BE2C (cell line): Measurements from ENCODE around the gene NFYC.

Experiments
- DNase-seq: peaks from one replicate; pipeline ENCODE4 v3.0.0-alpha.2; 2020
- H3K27me3 ChIP-seq: fragments of 250-450 bp; sonication (Bioruptor Pico); 2 replicates; pipeline ENCODE4 v1.5.1; 2020; ENCODE audit warnings: mild to moderate bottlenecking
- H3K36me3 ChIP-seq: fragments of 250-450 bp; sonication (Bioruptor Pico); 2 replicates; pipeline ENCODE4 v1.5.1; 2020; ENCODE audit warnings: mild to moderate bottlenecking
- H3K4me1 ChIP-seq: fragments of 250-450 bp; sonication (Bioruptor Pico); 2 replicates; pipeline ENCODE4 v1.5.1; 2020
- H3K4me3 ChIP-seq: 2 replicates; pipeline ENCODE4 v1.5.1; 2011; ENCODE audit warnings: low read depth, low read length
- H3K9me3 ChIP-seq: fragments of 250-450 bp; sonication (Bioruptor Pico); 2 replicates; pipeline ENCODE4 v1.5.1; 2020
- TF ChIP-seq, protein P1 (sequence below): IDR thresholded peaks from 2 replicates; pipeline ENCODE4 v1.5.1; 2012; ENCODE audit warnings: mild to moderate bottlenecking, low read depth, low read length

Gene NFYC

DNA sequence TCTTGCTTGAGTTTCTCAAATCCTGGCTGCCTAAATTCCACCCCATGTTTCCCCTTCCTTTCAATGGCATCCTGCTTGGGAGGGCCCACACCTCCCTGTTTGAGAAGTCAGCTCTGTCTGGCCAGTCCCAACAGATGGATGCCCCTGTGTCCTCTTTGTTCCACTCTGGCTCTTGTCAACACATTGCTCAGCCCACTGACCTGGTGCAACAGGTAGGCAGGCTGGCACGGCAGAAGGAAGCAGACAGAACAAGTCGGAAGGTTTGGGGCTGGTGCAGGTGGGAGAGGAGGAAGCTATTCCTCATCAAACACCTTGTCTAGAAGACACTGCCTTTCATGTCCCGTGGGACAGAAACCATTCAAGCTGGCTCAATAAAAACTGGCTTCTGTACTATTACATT, 114.7 kb downstream of the NFYC start:
- Histone ChIP-seq H3K4me3 (no peak overlapping the region), H3K36me3 (no peaks in the 10 kb centered on the region), H3K27me3 (no peaks in the 10 kb centered on the region), H3K9me3 (no peaks in the 10 kb centered on the region), H3K4me1 (no peaks in the 10 kb centered on the region)
- no peak for DNase-seq
- TF ChIP-seq, protein P1, sequence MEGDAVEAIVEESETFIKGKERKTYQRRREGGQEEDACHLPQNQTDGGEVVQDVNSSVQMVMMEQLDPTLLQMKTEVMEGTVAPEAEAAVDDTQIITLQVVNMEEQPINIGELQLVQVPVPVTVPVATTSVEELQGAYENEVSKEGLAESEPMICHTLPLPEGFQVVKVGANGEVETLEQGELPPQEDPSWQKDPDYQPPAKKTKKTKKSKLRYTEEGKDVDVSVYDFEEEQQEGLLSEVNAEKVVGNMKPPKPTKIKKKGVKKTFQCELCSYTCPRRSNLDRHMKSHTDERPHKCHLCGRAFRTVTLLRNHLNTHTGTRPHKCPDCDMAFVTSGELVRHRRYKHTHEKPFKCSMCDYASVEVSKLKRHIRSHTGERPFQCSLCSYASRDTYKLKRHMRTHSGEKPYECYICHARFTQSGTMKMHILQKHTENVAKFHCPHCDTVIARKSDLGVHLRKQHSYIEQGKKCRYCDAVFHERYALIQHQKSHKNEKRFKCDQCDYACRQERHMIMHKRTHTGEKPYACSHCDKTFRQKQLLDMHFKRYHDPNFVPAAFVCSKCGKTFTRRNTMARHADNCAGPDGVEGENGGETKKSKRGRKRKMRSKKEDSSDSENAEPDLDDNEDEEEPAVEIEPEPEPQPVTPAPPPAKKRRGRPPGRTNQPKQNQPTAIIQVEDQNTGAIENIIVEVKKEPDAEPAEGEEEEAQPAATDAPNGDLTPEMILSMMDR, result no peak

DNA sequence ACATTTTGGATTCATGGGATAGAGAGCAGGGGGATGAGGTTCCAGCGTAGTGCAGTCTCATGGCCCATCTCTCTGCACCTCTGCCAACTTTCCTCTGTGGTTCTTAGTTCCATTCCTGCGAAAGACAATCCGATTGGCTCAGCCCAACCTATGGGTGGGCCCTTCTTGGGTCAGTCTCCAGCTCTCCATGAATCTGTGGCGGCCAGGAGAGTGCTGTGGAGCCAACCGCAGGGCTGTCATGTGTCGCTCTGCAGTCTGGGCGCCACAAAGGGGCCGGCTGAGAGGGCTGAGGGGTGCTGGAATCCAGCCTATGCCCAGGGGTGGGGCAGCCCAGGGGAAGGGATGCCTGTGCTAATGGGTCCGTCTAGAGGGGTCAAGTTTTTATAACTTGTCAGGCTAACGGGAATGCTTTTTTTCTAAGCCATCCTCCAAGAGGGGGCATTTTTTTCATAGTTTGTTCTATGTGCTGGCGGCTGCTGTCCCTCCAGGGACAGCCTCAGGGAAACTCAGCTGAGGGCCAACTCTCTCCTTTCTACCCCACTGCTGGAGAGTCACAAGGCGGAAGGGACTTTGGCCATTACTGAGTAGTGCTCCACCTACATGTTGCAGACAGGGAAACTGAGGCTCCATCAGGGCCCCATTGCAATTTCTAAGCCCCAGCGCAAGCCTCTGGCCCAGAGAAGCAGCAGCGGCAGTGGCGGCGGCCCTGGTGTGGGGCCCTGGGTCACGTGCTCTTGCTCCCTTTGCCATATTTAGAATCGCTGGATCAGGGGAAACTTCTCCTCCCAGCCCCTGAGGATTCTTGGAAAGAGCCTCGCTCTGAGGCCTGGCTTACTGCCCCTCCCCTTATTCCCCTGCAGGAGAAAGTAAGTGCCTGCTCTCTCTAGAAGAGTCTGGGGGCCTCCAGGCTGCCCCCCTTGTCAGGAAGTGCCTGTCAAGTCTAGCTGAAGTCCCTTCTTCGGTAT, 115.5 kb downstream of the NFYC start:
- no peaks in the 10 kb centered on the region for H3K27me3 ChIP-seq
- no peaks in the 10 kb centered on the region for H3K9me3 ChIP-seq
- TF ChIP-seq, protein P1, result no peak
- no peak overlapping the region for H3K4me3 ChIP-seq
- H3K4me1 ChIP-seq, result no peaks in the 10 kb centered on the region
- no peaks in the 10 kb centered on the region for H3K36me3 ChIP-seq
- DNase-seq, result no peak

DNA sequence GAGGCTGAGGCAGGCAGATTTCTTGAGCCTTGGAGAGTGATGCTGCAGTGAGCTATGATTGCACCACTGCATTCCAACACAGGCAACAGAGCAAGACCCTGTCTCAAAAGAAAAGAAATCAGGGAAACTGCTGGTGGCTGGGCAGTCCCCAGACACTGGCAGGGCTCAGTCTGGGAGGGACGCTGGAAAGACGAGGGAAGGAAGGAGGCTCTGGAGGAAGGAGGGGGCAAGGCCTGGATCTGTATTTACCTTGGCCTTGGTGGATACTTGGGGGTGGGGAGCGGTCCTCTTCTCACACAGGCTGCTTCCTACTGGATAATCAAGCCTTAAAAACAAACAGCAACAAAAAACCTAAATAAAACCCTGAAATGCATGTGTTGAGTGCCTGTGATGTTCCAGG, 116.5 kb downstream of the NFYC start:
- Histone ChIP-seq H3K4me1 (no peaks in the 10 kb centered on the region), H3K36me3 (no peaks in the 10 kb centered on the region), H3K9me3 (no peaks in the 10 kb centered on the region), H3K4me3 (no peak overlapping the region), H3K27me3 (no peaks in the 10 kb centered on the region)
- TF ChIP-seq, protein P1, result no peak
- no peak for DNase-seq

DNA sequence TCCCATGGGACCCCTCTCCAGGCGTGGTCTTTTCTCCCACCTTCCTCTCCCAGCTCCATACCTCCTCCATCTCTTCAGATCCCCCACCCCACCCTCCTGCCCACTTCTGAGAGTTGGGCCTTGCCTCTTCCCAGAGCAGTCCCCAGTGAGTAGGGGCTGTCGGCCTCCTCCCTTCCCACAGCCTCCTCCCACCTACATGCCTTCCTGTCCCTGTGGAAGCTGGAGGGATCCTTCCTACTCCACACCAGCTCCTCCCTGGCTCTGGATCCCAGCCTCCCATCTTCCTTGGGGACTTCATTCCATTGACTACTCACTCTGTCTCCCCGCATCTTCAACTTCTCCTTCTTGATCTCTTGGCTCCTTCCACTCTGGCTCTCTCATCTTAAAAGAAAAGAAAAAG, 116.9 kb downstream of the NFYC start:
- Histone ChIP-seq H3K4me3 (no peak overlapping the region), H3K36me3 (no peaks in the 10 kb centered on the region), H3K4me1 (no peaks in the 10 kb centered on the region), H3K27me3 (no peaks in the 10 kb centered on the region), H3K9me3 (no peaks in the 10 kb centered on the region)
- no peak for DNase-seq
- TF ChIP-seq, protein P1, result no peak

DNA sequence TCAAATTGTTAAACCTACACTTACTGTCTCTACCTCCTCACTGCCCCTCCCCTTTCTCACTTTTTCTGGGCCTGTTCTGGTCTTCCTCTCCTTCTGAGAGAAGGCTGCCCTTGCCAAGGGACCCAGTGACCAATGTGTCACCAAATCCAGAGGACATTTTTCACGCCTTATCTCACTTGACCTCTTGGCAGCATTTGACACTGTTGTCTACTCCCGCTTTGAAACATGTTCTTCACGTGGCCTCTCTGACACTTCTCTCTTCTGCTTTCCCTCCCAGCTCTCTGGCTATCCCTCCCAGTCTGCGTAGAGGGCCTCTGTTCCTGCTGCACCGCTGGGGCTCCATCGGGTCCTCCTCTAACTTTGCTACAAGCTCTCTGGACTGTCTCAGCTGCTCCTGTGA, 117.4 kb downstream of the NFYC start:
- Histone ChIP-seq H3K36me3 (no peaks in the 10 kb centered on the region), H3K4me1 (no peaks in the 10 kb centered on the region)
- TF ChIP-seq, protein P1, result no peak

DNA sequence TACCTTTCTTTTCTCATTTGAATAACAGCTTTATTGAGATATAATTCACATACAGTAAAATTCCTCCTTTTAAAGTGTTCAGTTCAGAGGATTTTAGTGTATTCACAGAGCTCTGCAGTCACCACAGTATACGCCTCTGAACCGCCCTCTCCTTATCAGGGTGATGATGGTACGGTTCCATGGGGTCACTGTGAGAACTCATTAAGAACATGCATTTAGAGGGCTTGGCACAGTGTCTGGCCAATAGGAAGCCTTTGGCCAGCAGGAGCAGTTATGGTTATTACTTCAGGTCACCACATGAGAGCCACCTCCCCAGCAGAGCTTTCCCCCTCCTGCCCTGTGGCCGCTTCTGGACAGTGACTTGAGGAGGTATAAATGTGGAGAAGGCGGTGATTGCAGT, 119.4 kb downstream of the NFYC start:
- DNase-seq, result no peak
- H3K36me3 ChIP-seq, result no peaks in the 10 kb centered on the region
- H3K9me3 ChIP-seq, result no peaks in the 10 kb centered on the region
- no peak overlapping the region for H3K4me3 ChIP-seq
- H3K4me1 ChIP-seq, result no peaks in the 10 kb centered on the region
- TF ChIP-seq, protein P1, result no peak
- H3K27me3 ChIP-seq, result no peaks in the 10 kb centered on the region

More for the DNA sequence above, 117.4 kb downstream of the NFYC start:
- Histone ChIP-seq H3K27me3 (no peaks in the 10 kb centered on the region), H3K4me3 (no peak overlapping the region), H3K9me3 (no peaks in the 10 kb centered on the region)
- DNase-seq, result no peak
